ENCODE results near the gene CDCP2. TPM values are rescaled to one million over a fixed set of nuclear protein-coding genes. Genes with fewer than 3 reads are reported as not detected.

The CDCP2 gene
- total and polyA plus RNA-seq, 4 donors, result 0.21 to 0.32 TPM; not detected in 2

DNA sequence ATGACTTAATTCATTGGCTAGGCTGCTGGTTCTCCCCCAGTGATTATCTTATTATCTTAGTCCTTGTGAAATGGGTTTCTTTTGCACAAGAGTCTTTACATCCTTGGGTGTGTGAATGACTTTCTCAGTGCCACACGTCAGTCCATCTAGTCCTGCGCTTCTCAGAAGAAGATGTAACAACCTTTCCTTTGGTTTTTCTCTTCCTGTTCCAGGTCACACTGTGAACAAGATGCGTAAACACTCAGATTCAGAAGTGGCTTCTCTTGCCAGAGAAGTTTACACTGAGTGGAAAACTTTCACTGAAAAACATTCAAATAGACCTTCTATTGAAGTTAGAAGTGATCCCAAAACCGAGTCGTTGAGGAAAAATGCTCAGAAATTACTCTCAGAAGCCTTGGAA lies 64.4 kb downstream of the CDCP2 start:
- Histone ChIP-seq H3K4me3 (ENCODE audit: low read length in 2 of 2) (no peak overlapping the region), H3K27ac (ENCODE audit: low read depth in 1 of 2, low read length in 2 of 2) (no peak overlapping the region), H3K27me3 (ENCODE audit: control insufficient read depth in 1 of 2, insufficient read depth in 2 of 2, low read length in 1 of 2) (no peaks in the 10 kb centered on the region), H3K9me3 (ENCODE audit: control insufficient read depth, low read length) (no peaks in the 10 kb centered on the region), H3K4me1 (ENCODE audit: control insufficient read depth in 1 of 2, insufficient read depth in 2 of 2, low read length in 2 of 2) (no peaks in the 10 kb centered on the region), H3K36me3 (ENCODE audit: control insufficient read depth in 1 of 2, insufficient read depth in 2 of 2, low read length in 1 of 2) (peaks cover 0 to 4% of the 10 kb centered on the region in 2 donors)
- no peak for ATAC-seq (ENCODE audit: low FRiP score)
- DNase-seq, result no peak
- intact Hi-C loops (cut with DNase I), result no loop called here
- WGBS, 2 donors, result 91 to 93% methylated on average over 5 of the region's 5 CpGs

GRCh38 chr1:54086754-54087153 lies 66.0 kb downstream of the CDCP2 start:
- ATAC-seq (ENCODE audit: low FRiP score) (no peak), DNase-seq (no peak)
- Histone ChIP-seq H3K4me1 (ENCODE audit: control insufficient read depth in 1 of 2, insufficient read depth in 2 of 2, low read length in 2 of 2) (no peaks in the 10 kb centered on the region), H3K27me3 (ENCODE audit: control insufficient read depth in 1 of 2, insufficient read depth in 2 of 2, low read length in 1 of 2) (no peaks in the 10 kb centered on the region), H3K9me3 (ENCODE audit: control insufficient read depth, low read length) (no peaks in the 10 kb centered on the region), H3K27ac (ENCODE audit: low read depth in 1 of 2, low read length in 2 of 2) (no peak overlapping the region), H3K4me3 (ENCODE audit: low read length in 2 of 2) (no peak overlapping the region), H3K36me3 (ENCODE audit: control insufficient read depth in 1 of 2, insufficient read depth in 2 of 2, low read length in 1 of 2) (peaks cover 0 to 4% of the 10 kb centered on the region in 2 donors)
- intact Hi-C loops (cut with DNase I), result no loop called here
- 94 to 100% methylated on average over 1 of the region's 1 CpG for WGBS, 2 donors

DNA sequence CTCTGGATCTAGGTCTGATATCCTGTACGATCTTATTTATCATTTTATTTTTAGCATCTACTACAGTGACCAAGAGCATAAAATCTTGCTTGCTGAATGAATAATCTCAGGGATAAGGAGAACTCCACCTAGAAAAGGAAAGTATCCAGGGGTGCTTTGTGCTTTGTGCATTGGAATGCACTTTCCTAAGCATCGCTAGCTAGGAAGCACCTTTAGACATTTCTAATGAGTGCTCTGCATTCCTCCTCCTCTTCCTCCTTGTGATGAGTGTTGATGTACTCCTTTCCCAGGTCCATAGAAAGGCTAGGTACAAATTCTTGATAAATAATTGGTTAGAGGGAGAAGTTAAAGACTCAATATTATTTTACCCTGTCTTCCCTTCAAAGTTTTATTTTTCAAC lies 68.0 kb downstream of the CDCP2 start:
- Histone ChIP-seq H3K27ac (ENCODE audit: low read depth in 1 of 2, low read length in 2 of 2) (no peak overlapping the region), H3K27me3 (ENCODE audit: control insufficient read depth in 1 of 2, insufficient read depth in 2 of 2, low read length in 1 of 2) (no peaks in the 10 kb centered on the region), H3K9me3 (ENCODE audit: control insufficient read depth, low read length) (no peaks in the 10 kb centered on the region), H3K36me3 (ENCODE audit: control insufficient read depth in 1 of 2, insufficient read depth in 2 of 2, low read length in 1 of 2) (peaks cover 0 to 3% of the 10 kb centered on the region in 2 donors), H3K4me3 (ENCODE audit: low read length in 2 of 2) (no peak overlapping the region), H3K4me1 (ENCODE audit: control insufficient read depth in 1 of 2, insufficient read depth in 2 of 2, low read length in 2 of 2) (no peaks in the 10 kb centered on the region)
- intact Hi-C loops (cut with DNase I), result no loop called here
- DNase-seq (no peak), ATAC-seq (ENCODE audit: low FRiP score) (no peak)
- WGBS, 2 donors, result 85 to 93% methylated on average over 2 of the region's 2 CpGs

Other genes with a start within 250 kb of the CDCP2 start
- 10 to 100 TPM; 24.0 to 39.5 TPM for gene IFT25, start 207.3 kb downstream of the CDCP2 start, total RNA-seq
- 10 to 100 TPM; 14.8 to 30.3 TPM for gene IFT25, start 207.3 kb downstream of the CDCP2 start, polyA plus RNA-seq
- 10 to 100 TPM; 18.7 to 26.2 TPM for gene LRRC42, start 206.7 kb downstream of the CDCP2 start, total RNA-seq
- gene LRRC42, start 206.7 kb downstream of the CDCP2 start, polyA plus RNA-seq, result 10 to 100 TPM; 11.4 to 14.8 TPM
- gene LDLRAD1, start 134.8 kb downstream of the CDCP2 start, total RNA-seq, result not detected
- not detected for gene LDLRAD1, start 134.8 kb downstream of the CDCP2 start, polyA plus RNA-seq
- 100 to 1,000 TPM; 294 to 356 TPM for gene TMEM59, start 99.8 kb downstream of the CDCP2 start, total RNA-seq
- gene TMEM59, start 99.8 kb downstream of the CDCP2 start, polyA plus RNA-seq, result 100 to 1,000 TPM; 266 to 317 TPM
- gene TCEANC2, start 99.4 kb downstream of the CDCP2 start, total RNA-seq, result 1 to 10 TPM; 3.5 to 7.0 TPM
- gene TCEANC2, start 99.4 kb downstream of the CDCP2 start, polyA plus RNA-seq, result 1 to 10 TPM; 2.6 TPM
- gene CYB5RL, start 47.0 kb upstream of the CDCP2 start, total RNA-seq, result 1 to 10 TPM; 3.5 to 7.9 TPM
- 1 to 10 TPM; 3.1 to 3.9 TPM for gene CYB5RL, start 47.0 kb upstream of the CDCP2 start, polyA plus RNA-seq
- gene MRPL37, start 47.2 kb upstream of the CDCP2 start, total RNA-seq, result 10 to 100 TPM; 36.2 to 38.1 TPM
- 10 to 100 TPM; 18.2 to 49.9 TPM for gene MRPL37, start 47.2 kb upstream of the CDCP2 start, polyA plus RNA-seq